B cell (primary cell): ENCODE data around the gene CYB5B. TPM values are rescaled to one million over a fixed set of nuclear protein-coding genes. Genes with fewer than 3 reads are reported as not detected.

Experiments used
- ATAC-seq: fragments of 200-7000 bp; cut with Tn5 transposase; one replicate; pipeline ENCODE4 v1.10.0; 2021; ENCODE audit warnings: low read depth, mild to moderate bottlenecking, moderate number of reproducible peaks, moderate library complexity
- CTCF ChIA-PET: fragments of 350-600 bp; sonication (Branson Sonifier 250); formaldehyde crosslinking; loops from one replicate; lab custom pipeline; 2021; ENCODE audit warnings: antibody characterized with exemption, inconsistent platforms; lab: Charles Lee
- POLR2A ChIA-PET: fragments of 350-600 bp; sonication (Branson Sonifier 250); formaldehyde crosslinking; loops from one replicate; lab custom pipeline; 2021; ENCODE audit warnings: antibody characterized with exemption; lab: Charles Lee
- DNase-seq: peaks from one replicate; pipeline ENCODE4 v3.0.0; 2013
- H2AFZ ChIP-seq: 2 replicates; pipeline ENCODE4 v1.6.1; 2012; ENCODE audit warnings: mild to moderate bottlenecking, low read depth, low read length; ENCODE audit not compliant: insufficient read depth, poor library complexity, severe bottlenecking
- H3K27ac ChIP-seq, 2 donors: 1 replicate in 1 of 2; 2 replicates in 1 of 2; pipeline ENCODE4 v1.5.1; 2012 to 2013; ENCODE audit warnings: low read length in 2 of 2, mild to moderate bottlenecking in 2 of 2, moderate library complexity in 1 of 2
- H3K27me3 ChIP-seq, 4 experiments: fragments of 200-600 bp in 1 of 4; sonication (generic) in 1 of 4; replicated peaks in 1 of 4; 1 replicate in 2 of 4; 2 replicates in 2 of 4; pipeline versions ENCODE4 v1.6.1 to v1.7.0; 2013 to 2016; ENCODE audit warnings: low read length in 3 of 4, mild to moderate bottlenecking in 2 of 4, mixed read lengths in 1 of 4, moderate library complexity in 1 of 4; ENCODE audit not compliant: insufficient read depth in 4 of 4, control insufficient read depth in 3 of 4; ENCODE audit errors: control extremely low read depth in 1 of 4
- H3K36me3 ChIP-seq, 2 experiments: replicated peaks in 1 of 2; 1 replicate in 1 of 2; 2 replicates in 1 of 2; pipeline versions ENCODE4 v1.6.1 to v1.7.1; 2013; ENCODE audit warnings: low read length in 1 of 2; ENCODE audit not compliant: insufficient read depth in 2 of 2, control insufficient read depth in 1 of 2; ENCODE audit errors: control extremely low read depth in 1 of 2, extremely low read depth in 1 of 2
- H3K4me1 ChIP-seq, 2 donors: fragments of 200-600 bp in 1 of 2; sonication (generic) in 1 of 2; 1 replicate in 1 of 2; 2 replicates in 1 of 2; pipeline versions ENCODE4 v1.5.1 to v1.6.1; 2013 to 2017; ENCODE audit warnings: low read length in 2 of 2; ENCODE audit not compliant: control insufficient read depth in 2 of 2, insufficient read depth in 2 of 2
- H3K4me2 ChIP-seq: replicated peaks from 2 replicates; pipeline ENCODE3; 2012; ENCODE audit warnings: mild to moderate bottlenecking, low read depth, low read length; ENCODE audit not compliant: poor library complexity, severe bottlenecking
- H3K4me3 ChIP-seq, 5 experiments: fragments of 200-600 bp in 1 of 5; sonication (generic) in 1 of 5; 1 replicate in 3 of 5; 2 replicates in 2 of 5; pipeline versions ENCODE4 v1.5.1 to v1.7.0; 2011 to 2016; ENCODE audit warnings: low read length in 4 of 5, mild to moderate bottlenecking in 4 of 5, low read depth in 2 of 5, control low read depth in 1 of 5, moderate library complexity in 1 of 5; ENCODE audit not compliant: insufficient read depth in 1 of 5; ENCODE audit errors: control extremely low read depth in 1 of 5, extremely low read depth in 1 of 5
- H3K79me2 ChIP-seq: fragments of 200-600 bp; sonication (generic); one replicate; pipeline ENCODE4 v1.6.0; 2016; ENCODE audit warnings: low read length; ENCODE audit not compliant: control insufficient read depth, insufficient read depth
- H3K9ac ChIP-seq: fragments of 200-600 bp; sonication (generic); 2 replicates; pipeline ENCODE4 v1.6.1; 2017; ENCODE audit warnings: mild to moderate bottlenecking, low read length, moderate library complexity
- H3K9me3 ChIP-seq, 3 donors: one replicate each; pipeline versions ENCODE4 v1.6.1 to v1.7.1; 2013; ENCODE audit warnings: low read length in 2 of 3; ENCODE audit not compliant: control insufficient read depth in 2 of 3, insufficient read depth in 1 of 3; ENCODE audit errors: control extremely low read depth in 1 of 3
- H4K20me1 ChIP-seq: 2 replicates; pipeline ENCODE4 v1.6.0; 2012; ENCODE audit warnings: mild to moderate bottlenecking, low read length; ENCODE audit not compliant: insufficient read depth, control insufficient read depth, poor library complexity, severe bottlenecking
- H3K27ac Mint-ChIP-seq: one replicate; pipeline ENCODE4 v1.8.0; 2021; ENCODE audit warnings: mixed read lengths
- H3K27me3 Mint-ChIP-seq: one replicate; pipeline ENCODE4 v1.8.0; 2021; ENCODE audit warnings: mixed read lengths
- H3K4me1 Mint-ChIP-seq: one replicate; pipeline ENCODE4 v1.8.0; 2021; ENCODE audit warnings: mixed read lengths
- H3K4me3 Mint-ChIP-seq: one replicate; pipeline ENCODE4 v1.8.0; 2021; ENCODE audit warnings: mixed read lengths
- H3K9me3 Mint-ChIP-seq: one replicate; pipeline ENCODE4 v1.8.0; 2022; ENCODE audit warnings: mixed read lengths; ENCODE audit not compliant: insufficient read depth
- CTCF ChIP-seq: fragments of 200-600 bp; IDR thresholded peaks from one replicate; pipeline ENCODE4 v1.8.0; 2022; ENCODE audit warnings: antibody characterized with exemption, mild to moderate bottlenecking
- EZH2 ChIP-seq: IDR thresholded peaks from 2 replicates; pipeline ENCODE4 v1.6.1; 2012; ENCODE audit warnings: borderline replicate concordance, low read depth, mild to moderate bottlenecking, moderate library complexity, low read length; ENCODE audit not compliant: insufficient read depth, poor library complexity, severe bottlenecking
- WGBS: methylation state at CpG from one replicate; pipeline ENCODE4 v1.1.5; 2013; ENCODE audit warnings: missing lambda C conversion rate; ENCODE audit not compliant: insufficient coverage; 5-methylcytosine and 5-hydroxymethylcytosine counted together
- intact Hi-C: fragments of 100-400 bp; cut with micrococcal nuclease; formaldehyde crosslinking; loops from one replicate; pipeline ENCODE4 v1.10.0; 2022
- polyA plus RNA-seq: library from polyadenylated mRNA; depleted of rRNA; stranded (reverse); fragments of >200 nt; gene quantifications from 2 replicates; pipeline ENCODE4 v1.2.3, GENCODE V29; 2012
- total RNA-seq, 2 donors: library from RNA; stranded (reverse); fragments of 120-200 nt in 1 of 2; gene quantifications; 1 replicate in 1 of 2; 2 replicates in 1 of 2; pipeline versions ENCODE4 v1.2.3 to v1.2.4, GENCODE V29; 2013 to 2022

Gene CYB5B
- total and polyA plus RNA-seq, 2 donors (not counting 1 experiment from before 2014, with no cell fraction given), result 21.5 to 64.7 TPM

- H3K9me3 Mint-ChIP-seq, result no peaks in the 10 kb centered on the region
- H4K20me1 ChIP-seq, result no peaks in the 10 kb centered on the region
- TF ChIP-seq CTCF, result no peak
- no peak for TF ChIP-seq EZH2
- peaks cover 0 to 6% (median 0%) of the 10 kb centered on the region in 3 donors for H3K9me3 ChIP-seq
- peak overlapping the region; percentile 16 for H3K4me3 Mint-ChIP-seq
- no peak for ATAC-seq
- peaks cover 18 to 23% of the 10 kb centered on the region in 2 donors for H3K4me1 ChIP-seq
- H3K79me2 ChIP-seq, result no peaks in the 10 kb centered on the region
- no peak overlapping the region for H3K4me2 ChIP-seq
- no peaks in the 10 kb centered on the region for H3K27me3 ChIP-seq
- ChIA-PET POLR2A (no interaction called here), CTCF (interaction anchor here (0.7 kb wide), 1 partner anchor 41 kb away, joined by 4 read pairs; no protein-coding TSS in a partner anchor)
- DNase-seq, result no peak
- H3K4me3 ChIP-seq, result no peak overlapping the region
- WGBS, result no CpG with 5 or more reads among the region's 1 CpG
- no peaks in the 10 kb centered on the region for H3K27me3 Mint-ChIP-seq
- peaks cover 26% of the 10 kb centered on the region for H3K4me1 Mint-ChIP-seq
- no peak overlapping the region for H3K9ac ChIP-seq
- H3K36me3 ChIP-seq, result no peaks in the 10 kb centered on the region
- no peak overlapping the region for H3K27ac ChIP-seq
- intact Hi-C loops, result no loop called here
- H3K27ac Mint-ChIP-seq, result no peak overlapping the region
- no peak overlapping the region for H2AFZ ChIP-seq
Measured at GRCh38 chr16:69471121-69471520, 46.7 kb downstream of the CYB5B start.

GRCh38 chr16:69474408-69474807, 50.0 kb downstream of the CYB5B start:
- Histone ChIP-seq H3K9ac (no peak overlapping the region), H3K4me1 (peaks cover 18 to 24% of the 10 kb centered on the region in 2 donors), H3K27me3 (no peaks in the 10 kb centered on the region), H3K27ac (no peak overlapping the region), H3K9me3 (peaks cover 0 to 6% (median 0%) of the 10 kb centered on the region in 3 donors), H3K4me3 (no peak overlapping the region), H3K79me2 (no peaks in the 10 kb centered on the region), H3K4me2 (no peak overlapping the region), H3K36me3 (no peaks in the 10 kb centered on the region), H2AFZ (no peak overlapping the region), H4K20me1 (no peaks in the 10 kb centered on the region)
- no peaks in the 10 kb centered on the region for H3K27me3 Mint-ChIP-seq
- TF ChIP-seq CTCF, result no peak
- TF ChIP-seq EZH2, result no peak
- ChIA-PET POLR2A (no interaction called here), CTCF (no interaction called here)
- no peak for ATAC-seq
- no peak overlapping the region for H3K4me3 Mint-ChIP-seq
- H3K9me3 Mint-ChIP-seq, result no peaks in the 10 kb centered on the region
- H3K27ac Mint-ChIP-seq, result no peak overlapping the region
- DNase-seq, result no peak
- peaks cover 18% of the 10 kb centered on the region for H3K4me1 Mint-ChIP-seq
- intact Hi-C loops, result no loop called here
